Kidney tubule cell (primary cell): ENCODE results near the gene PAFAH2.
"Not testable (repeated sequence)": the region's sequence is repeated elsewhere in the genome, so short reads cannot be mapped to it uniquely, and the experiment has no call there.

ENCODE experiments used
- DNase-seq: peaks from one replicate; pipeline ENCODE4 v3.0.0-alpha.2; 2018; ENCODE audit warnings: low spot score

PAFAH2 gene

GRCh38 chr1:26010825-26011224 lies 13.0 kb upstream of the PAFAH2 start:
- DNase-seq = no peak

DNA sequence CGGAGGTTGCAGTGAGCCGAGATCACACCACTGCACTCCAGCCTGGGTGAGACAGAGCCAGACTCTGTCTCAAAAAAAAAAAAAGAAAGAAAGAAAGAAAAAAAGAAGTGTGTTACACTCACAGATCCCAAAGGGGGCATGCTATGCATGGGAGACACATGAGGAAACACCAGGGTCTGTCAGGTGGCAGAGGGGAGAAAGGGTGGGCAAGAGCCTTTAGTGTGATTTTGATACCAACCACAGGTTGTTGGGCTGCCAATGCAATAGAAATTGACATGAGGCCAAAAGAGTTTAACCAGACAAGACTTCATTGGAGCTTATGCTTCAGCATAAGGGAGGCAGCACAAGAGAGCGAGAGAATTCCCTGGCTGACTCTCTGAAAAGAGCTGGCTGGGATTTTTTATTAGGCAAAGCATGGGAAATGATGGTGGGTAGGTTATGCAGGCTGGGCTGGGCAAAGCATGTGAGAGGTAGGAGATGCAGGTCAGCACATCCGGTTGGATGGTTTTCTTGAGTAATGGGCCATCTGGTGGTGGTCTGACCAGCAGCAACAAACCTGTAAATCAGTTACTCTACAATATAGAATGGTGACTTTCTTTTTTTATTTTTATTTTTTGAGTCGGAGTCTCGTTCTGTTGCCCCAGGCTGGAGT lies 12.1 kb upstream of the PAFAH2 start:
- no peak for DNase-seq

- no peak for DNase-seq
Measured at GRCh38 chr1:26006710-26007109, 8.8 kb upstream of the PAFAH2 start.

- no peak for DNase-seq
Measured at GRCh38 chr1:26005434-26006105, 7.7 kb upstream of the PAFAH2 start.

DNA sequence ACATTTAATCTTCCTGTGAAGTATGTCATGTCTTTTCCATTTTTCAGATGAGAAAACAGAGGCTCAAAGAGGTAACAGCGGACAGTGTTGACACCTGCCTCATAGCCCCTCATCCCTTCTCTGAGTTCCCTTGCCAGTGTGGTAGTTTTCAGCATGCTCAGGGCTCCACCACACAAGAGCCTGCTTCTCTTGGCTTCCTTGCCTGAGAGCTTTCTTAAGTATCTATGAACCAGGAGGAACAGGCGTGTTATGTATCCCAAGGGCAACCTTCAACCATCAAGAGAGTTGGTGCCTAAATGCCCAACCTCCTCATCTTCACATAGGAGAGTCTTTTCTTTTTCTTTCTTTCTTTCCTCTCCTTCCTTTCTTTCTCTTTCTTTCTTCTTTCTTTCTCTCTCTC lies 5.9 kb upstream of the PAFAH2 start:
- DNase-seq = no peak

DNA sequence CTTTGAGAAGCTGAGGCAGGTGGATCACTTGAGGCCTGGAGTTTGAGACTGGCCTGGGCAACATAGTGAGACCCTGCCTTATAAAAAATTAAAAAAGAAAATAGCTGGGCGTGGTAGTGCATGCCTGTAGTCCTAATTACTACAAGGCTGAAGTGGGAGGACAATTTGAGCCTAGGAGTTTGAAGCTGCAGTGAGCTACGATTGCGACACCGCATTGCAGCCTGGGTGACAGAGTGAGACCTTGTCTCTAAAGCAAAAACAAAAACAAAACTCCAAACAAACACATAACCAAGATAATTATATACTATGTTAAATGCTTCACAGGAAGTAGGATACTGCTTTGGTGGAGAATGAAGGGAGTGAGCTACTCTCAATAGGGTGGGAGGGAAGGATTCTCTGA lies 5.4 kb upstream of the PAFAH2 start:
- DNase-seq = no peak

DNA sequence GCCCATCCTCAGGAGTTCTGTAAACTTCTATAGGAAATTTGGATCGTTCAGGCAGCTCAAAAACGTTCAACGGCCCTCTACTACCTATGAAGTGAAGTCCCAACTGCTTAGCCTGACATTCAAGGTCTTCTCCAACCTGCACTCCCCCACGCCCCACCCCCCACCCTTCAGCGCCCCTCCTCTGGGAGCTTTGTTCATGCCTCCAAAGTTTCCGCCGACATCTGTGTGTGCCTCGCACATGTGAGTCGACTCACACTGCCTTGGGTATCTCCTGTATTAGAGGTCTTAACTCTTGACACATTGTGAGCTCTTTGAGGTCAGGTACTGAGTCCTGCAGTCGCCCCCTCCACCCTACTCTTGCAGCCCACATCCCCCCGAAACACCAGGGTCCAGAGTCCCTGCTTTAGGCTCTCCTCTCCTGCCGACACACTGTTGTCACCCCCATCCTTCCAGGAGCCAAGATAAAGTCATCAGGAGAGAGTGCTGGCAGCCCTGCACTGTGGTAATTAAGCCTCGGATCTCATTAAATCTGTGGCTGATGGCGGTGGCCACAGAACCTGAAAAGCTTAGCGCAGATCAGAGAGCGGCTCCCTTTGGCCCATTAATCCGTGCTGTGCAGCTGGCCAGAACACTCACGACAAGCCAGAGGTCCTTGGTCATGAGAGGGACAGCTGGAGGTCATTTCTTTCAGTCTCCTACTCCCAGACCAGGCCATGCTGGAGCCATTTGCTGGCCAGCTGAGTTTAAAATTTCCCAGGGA lies 1.4 kb upstream of the PAFAH2 start:
- DNase-seq = no peak

DNA sequence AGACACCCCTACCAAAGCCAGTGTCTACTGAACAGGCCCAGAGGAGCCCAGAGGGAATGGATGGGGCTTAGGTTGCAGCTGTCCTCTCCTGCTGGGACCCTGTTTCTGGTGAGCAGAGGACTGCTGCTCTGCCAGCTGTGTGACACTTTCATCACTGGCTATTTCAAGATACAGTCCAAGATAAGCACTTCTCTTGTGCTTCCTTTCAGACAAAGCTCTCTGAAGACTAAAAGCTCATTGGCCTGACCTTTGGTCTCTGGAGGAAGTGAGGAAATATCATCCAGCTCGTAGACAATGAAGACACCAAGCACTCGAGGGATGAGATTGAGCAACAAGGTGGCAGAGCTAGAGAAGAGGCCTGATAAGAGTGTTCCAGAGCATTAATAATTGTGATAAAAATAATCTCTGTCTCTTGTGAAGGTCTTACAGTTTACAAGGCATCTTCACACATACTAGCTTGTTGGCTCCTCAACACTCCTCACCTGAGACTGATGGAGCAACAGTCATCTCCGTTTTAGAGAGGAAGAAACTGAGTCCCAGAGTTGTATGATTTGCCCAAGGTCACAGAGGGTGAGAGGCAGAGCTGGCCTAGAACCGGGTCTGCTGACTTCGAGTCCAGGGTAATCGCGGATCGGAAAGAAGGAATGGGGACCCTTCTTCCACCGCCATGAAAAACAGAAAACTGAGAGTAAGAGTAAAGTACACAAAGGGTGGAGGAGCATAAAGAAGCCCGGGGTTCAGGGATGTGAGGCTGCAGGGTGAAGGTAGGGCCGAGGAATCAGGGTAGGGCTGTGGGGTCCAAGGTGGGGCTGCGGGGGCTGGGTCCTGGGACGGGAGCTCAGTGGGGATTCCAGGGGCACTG lies 666 bp downstream of the PAFAH2 start:
- peak; percentile 51 for DNase-seq

DNA sequence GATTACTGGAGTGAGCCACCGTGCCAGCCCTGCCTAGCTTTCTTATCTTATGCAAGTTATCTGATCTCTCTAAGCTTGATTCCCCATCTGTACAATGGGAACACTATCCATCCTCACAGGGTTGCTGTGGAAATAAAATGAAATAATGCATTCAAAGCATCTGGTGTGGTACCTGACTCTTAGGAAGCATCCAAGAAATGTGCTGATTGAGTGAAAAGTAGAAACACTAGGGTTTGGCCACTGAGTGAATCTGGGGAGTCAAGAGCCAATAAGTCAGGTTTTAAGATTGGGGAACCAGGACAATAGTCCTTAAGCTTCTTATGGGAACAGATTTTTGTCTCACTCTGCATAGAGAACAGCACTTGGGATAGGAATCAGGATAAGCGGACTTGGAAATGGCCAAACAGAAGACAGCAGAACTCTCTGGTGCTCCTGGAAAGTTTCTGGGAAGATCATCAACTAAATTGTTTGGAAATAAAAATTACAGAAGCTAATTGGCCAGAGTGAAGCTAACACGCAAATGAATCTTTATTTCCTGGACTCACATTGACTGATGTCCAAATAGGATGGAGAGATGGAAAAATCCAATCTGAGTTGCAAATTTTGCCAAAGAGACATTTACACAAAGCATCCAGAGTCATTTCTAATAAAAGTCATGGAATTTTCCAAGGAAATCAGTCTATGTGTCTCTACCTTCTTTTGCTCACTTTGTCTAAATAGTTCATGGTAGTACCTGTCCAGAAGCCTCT lies 3.3 kb downstream of the PAFAH2 start:
- DNase-seq = no peak

GRCh38 chr1:25993197-25993951 lies 4.5 kb downstream of the PAFAH2 start:
- DNase-seq = no peak

- DNase-seq = no peak
Measured at GRCh38 chr1:25992689-25993171, 5.1 kb downstream of the PAFAH2 start.

DNA sequence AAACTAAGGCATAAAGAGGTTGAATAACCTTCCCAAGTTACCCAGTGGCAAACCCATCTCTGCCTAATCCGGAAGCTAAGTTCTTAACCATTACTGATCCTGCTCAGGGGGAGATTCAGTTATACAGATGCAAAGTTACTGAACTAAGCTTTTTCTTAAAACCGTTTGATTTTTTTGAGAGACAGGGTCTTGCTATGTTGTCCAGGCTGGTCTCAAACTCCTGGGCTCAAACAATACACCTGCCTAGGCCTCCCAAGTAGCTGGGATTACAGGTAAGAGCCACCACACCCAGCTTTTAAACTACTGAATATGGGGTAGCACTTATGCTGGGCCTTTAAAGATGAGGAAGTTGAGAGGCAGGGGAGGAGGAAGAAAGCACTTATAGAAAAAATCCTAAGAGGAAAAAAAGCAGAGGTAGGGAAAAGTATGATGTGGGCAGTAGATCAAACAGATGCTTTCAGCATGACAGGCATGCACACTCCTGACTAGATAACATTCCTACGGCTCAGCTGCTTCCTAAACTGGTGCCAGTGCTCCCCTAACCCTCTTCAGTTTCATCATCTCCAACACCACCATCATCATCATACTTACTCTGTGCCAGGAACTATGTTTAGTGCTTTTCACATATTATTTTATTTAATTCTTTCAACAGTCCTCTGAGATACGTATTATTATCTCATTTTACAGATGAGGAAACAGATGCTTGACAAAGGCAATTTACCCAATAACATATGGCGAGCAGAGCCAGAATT lies 5.8 kb downstream of the PAFAH2 start:
- DNase-seq = peak; percentile 52

DNA sequence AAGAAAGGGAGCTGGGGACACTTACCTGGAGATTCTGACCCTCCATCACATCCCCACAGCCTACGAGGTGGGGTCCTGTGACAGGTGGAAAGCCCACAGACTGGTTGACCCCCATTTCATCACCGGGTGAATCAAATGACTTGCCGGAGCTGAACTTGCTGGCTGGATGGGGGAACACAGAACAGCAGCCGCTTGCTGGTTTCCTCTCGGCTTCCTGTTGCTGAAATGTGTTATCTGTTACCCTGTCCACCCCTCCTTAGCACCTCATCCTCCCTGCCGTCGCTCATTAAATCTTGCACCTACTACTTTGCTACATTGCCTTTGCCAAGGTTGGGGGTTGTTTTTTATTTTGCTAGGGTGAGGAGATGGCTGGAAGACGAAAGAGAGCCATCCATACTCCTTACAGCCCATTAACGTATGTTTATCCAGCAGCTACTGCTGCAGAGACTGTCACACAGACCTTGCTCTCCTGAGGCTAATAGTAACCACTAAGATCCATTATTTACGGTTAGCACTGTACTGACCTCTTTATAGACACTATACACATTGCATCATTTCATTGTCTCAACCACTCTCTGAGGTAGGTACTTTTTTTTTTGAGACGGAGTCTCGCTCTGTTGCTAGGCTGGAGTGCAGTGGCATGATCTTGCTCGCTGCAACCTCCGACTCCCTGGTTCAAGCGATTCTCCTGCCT lies 7.0 kb downstream of the PAFAH2 start:
- DNase-seq = no peak

- DNase-seq = no peak
Measured at GRCh38 chr1:25990251-25990650, 7.6 kb downstream of the PAFAH2 start.

- DNase-seq = no peak
Measured at GRCh38 chr1:25989440-25990234, 8.2 kb downstream of the PAFAH2 start.

- no peak for DNase-seq
Measured at GRCh38 chr1:25987951-25988350, 9.9 kb downstream of the PAFAH2 start.

DNA sequence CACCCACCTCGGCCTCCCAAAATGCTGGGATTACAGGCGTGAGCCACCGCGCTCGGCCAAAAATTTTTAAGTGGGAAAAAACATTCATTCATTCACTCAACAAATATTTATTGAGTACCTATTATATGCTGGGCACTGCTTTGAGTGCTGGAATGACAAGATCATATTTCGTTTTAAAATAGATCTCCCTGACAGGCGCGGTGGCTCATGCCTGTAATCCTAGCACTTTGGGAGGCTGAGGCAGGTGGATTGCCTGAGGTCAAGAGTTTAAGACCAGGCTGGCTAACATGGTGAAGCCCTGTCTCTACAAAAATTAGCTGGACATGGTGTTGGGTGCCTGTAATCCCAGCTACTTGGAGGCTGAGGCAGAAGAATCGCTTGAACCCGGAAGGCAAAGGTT lies 11.1 kb downstream of the PAFAH2 start:
- not testable (repeated sequence) for DNase-seq

- no peak for DNase-seq
Measured at GRCh38 chr1:25985670-25986069, 12.2 kb downstream of the PAFAH2 start.
